Hematopoietic multipotent progenitor cell treated with erythropoietin and hydrocortisone succinate and interleukin-3 and kit ligand, for 15 days (in vitro differentiated cells): ENCODE measurements around the gene TUBB1.
"Not testable (repeated sequence)": the region's sequence is repeated elsewhere in the genome, so short reads cannot be mapped to it uniquely, and the experiment has no call there.

ENCODE experiments used
- DNase-seq: peaks from one replicate; pipeline ENCODE4 v3.0.0-alpha.2; 2015; ENCODE audit warnings: low spot score

The TUBB1 gene

GRCh38 chr20:59019217-59019616 lies at the start of gene TUBB1:
Gene TUBB1, plus strand, starts transcription at chr20:59019429. Its CDS starts 94 bp downstream, at chr20:59019523.
- DNase-seq, result peak; percentile 74

- DNase-seq, result no peak
Observed at GRCh38 chr20:58969439-58969838, 49.8 kb upstream of the TUBB1 start.

DNA sequence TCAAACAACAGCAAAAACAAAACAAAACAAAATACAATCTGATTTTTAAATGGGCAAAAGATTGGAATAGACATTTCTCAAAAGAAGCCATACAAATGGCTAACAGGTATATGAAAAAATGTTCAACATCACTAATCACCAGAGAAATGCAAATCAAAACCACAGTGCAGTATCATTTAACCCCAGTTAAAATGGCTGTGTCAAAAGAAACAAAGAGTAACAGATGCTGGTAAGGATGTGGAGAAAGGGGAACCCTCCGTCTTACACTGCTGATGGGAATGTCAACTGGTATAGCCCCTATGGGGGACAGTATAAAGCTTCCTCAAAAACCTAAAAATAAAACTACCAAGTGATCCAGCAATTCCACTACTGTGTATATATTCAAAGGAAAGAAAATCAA lies 49.1 kb upstream of the TUBB1 start:
- no peak for DNase-seq

- DNase-seq, result no peak
Observed at GRCh38 chr20:58971429-58971828, 47.8 kb upstream of the TUBB1 start.

GRCh38 chr20:58973179-58973578 lies 46.0 kb upstream of the TUBB1 start:
- DNase-seq, result no peak

DNA sequence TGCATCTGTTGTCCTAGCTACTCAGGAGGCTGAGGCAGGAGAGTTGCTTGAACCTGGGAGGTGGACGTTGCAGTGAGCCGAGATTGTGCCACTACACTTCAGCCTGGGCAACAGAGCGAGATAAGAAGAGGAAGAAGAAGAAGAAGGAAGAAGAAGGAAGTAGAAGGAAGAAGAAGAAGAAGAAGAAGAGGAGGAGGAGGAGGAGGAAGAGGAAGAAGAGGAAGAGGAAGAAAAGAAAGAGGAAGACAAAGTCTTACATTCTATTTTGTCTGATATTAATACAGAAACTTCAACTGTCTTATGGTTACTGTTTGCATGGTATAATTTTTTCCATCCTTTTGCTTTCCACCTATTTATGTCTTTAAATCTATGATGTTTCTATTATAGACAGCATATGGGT lies 45.4 kb upstream of the TUBB1 start:
- DNase-seq, result no peak

DNA sequence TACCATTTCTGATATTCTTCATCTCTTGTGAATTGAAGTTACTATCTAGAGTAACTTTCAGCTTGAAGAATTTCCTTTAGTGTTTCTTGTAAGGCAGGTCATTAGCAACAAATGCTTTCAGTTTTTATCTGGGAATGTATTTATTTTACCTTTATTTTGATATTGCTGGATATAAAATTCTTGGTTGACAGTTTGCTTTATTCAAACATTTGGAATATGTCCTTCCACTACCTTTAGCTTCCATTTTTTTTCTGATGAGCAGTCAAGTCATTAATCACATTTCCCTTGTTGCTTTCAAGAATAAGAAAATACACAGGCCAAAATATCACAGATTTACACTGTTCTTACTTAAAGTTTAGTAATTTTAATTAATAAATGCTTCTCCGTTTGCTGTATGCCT lies 43.9 kb upstream of the TUBB1 start:
- DNase-seq, result no peak

GRCh38 chr20:58976061-58976730 lies 43.0 kb upstream of the TUBB1 start:
- DNase-seq, result no peak

DNA sequence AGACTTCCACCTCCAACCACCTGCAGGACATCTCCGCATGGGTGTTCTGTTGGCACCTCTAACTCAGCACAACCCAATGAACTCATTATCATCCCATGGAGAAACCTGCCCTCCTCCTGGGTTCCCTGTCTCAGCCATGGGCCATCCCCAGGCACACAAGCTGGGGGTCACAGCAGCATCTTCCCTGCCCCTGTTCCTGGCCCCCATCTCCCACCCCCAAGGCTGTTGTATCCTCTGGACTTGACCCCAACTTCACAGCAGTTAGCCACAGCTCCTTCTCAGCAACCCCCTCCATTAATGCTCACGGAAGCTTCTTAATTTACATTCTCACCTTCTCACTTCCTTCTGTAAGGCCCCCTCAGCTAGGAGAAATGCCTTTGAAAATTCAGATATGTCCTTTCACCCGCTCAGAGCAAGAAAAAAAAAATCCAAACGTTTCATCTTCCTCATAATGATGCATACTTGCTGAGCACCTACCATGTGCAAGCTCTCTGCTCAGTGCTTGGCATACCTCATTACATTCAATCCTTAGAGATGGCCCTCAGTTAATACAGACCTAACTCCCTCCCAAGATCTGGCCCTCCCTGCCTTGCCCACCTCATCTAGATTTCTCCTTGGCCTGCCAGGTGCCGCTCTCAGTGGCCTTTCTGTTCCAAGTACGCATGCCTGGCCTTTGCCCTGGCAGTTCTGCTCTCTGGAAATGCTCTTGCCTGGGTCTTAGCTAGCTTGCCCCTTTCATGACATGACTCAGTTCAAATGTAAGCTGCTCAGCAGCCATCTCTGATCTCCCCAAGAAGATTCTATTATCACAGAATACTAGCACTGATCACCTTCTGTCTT lies 40.7 kb upstream of the TUBB1 start:
- DNase-seq, result no peak

DNA sequence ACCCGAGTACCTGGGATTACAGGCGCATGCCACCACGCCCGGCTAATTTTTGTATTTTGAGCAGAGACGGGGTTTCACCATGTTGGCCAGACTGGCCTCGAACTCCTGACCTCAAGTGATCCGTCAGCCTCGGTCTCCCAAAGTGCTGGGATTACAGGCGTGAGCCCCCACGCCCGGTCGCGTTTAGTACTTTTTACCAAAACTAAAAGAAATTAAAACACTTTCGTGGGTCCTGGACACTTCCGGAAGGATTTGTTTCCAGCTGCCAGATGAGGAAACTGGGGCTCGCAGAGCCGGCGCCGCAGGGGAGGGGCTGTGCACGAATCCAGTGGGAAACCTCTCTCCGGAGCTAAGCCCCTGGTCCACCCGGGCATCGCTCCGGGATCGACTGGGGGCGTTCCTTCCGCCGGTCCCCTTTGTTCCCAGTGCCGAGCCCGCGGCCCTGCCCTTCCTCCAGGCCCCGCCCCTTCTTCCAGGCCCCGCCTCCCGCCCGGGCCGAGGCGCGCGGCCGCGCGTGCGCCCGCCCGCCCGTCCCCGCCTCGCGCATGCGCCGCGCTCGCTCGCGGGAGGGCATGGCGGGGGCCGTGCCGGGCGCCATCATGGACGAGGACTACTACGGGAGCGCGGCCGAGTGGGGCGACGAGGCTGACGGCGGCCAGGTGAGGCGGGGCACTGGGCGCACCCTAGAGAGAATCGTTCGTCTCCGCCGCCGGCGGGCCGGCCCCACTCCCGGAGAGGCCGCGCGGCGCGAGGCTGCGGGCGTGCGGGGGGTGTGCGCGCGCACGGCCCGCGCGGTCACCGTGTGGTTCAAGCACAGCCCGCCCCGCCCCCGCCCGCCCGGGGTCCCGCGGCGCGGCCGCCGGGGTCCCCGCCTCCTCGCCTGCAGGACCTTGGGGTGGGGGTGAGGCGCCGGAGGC lies 38.3 kb upstream of the TUBB1 start, which contains the start of gene NELFCD:
Gene NELFCD, plus strand, starts transcription at position 546 of the 917 bp plus-strand sequence. Its CDS starts 54 bp downstream, at position 600.
- peak; percentile 91 for DNase-seq

GRCh38 chr20:58981628-58982364 lies 37.4 kb upstream of the TUBB1 start:
- DNase-seq, result peak; percentile 31

DNA sequence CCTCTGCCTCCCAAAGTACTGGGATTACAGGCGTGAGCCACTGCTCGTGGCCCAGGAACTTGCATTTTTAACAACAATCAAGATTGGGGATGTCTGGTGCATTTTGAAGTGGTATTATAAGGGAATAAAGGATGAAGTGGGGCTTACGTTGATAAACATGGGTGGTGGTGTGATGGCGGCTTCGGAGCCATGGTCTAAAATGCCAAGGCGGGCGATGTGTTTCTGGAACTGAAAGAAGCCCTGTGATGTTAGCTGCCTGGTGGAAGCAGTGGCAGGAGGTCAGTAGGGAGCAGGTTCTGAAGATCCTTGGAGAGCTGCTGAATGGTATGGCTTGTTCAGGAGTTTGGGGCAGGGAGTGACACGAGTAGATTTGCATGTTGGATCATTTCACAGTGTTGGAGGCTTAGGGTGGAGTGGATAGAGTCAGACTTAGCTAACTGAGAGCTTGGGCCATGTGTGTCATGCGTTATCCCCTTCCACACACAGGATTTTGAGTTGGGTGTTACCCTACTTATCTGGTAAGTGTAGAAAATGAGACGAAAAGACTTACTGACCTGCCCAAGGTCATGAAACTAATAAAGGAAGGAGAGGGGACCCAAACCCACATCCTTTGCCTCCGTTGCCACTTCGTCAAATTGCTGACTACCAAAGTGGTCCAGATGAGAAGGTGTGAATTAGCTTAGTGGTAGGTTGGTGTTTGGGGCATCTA lies 36.7 kb upstream of the TUBB1 start:
- DNase-seq, result peak; percentile 77

DNA sequence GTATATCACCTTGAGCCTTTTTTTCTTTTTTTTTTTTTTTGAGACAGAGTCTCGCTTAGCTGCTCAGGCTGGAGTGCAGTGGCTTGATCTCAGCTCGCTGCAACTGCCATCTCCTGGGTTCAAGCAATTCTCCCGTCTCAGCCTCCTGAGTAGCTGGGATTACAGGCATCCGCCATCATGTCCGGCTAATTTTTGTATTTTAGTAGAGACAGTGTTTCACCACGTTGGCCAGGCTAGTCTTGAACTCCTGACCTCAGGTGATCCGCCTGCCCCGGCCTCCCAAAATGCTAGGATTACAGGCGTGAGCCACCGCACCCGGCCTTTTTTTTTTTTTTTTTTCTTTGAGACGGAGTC lies 36.1 kb upstream of the TUBB1 start:
- DNase-seq, result not testable (repeated sequence)

DNA sequence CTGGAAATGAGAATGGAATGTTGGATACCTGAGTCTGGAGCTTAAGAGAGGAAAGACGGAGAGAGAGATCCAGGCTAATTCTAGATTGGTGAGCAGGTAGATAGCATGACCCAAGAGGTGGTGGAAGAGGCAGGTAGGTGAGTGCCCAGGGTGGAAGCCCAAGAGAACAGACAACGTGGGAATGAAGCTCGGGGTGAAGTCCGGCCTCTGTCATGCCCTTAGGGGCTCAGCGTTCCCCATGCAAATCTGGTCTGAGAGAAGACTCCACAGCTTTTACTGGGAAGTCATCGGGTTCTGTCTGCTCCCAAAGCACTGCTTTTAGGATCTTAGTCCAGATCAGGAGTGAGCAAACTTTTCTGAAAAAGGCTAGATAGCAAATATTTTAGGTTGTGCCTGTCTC lies 34.5 kb upstream of the TUBB1 start:
- no peak for DNase-seq

- no peak for DNase-seq
Observed at GRCh38 chr20:58985656-58986055, 33.6 kb upstream of the TUBB1 start.

DNA sequence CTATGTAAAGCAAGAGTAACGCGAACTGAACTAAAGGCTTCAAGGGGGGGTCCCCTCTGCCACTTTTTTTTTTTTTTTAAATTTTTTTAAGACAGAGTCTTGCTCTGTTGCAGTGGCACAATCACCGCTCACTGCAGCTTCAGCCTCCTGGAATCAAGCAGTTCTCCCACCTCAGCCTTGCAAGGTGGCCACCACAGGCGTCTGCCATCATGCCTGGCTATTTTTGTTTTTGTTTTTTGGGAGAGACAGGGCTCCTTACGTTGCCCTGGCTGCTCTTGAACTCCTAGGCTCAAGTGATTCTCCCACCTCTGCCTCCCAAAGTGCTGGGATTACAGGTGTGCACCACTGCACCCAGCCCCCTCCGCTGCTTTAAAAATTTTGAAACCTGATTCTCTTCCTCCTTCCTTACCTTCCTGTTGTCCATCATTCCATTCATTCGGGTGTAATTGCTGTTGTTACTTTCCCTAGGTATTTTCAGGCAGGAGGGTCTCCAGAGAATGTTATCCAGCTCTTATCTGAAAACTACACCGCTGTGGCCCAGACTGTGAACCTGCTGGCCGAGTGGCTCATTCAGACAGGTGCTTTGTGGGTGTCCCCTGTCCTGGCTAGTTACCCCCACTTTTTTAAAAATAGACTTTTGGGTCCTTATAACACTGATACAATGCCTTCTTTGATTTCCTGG lies 32.8 kb upstream of the TUBB1 start:
- DNase-seq, result no peak

DNA sequence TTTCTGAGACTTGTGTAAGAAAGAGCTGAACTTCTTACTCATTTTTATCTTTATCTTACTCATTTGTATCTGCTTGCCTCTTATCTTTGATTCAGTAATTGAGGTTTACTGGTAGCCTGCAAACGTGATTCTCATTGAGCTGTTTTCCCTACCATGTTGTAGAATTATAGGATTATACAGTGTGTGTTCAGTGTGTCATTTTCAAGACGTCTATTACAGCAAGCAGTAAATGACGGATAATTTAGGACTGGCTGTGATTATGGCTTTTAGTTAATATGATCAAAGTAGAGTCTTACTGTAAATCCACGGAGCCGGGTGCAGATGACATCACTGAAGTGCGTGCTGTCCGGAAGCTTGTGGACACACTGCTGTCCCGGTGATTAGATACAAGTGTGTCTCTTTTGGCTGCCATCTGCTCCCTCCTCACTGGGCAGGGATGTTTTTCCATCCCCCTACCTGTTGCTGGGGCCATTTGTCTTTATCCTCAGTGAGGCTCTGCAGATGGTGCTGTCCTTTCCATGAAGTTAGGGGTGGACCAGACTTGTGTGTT lies 32.2 kb upstream of the TUBB1 start:
- DNase-seq, result no peak

DNA sequence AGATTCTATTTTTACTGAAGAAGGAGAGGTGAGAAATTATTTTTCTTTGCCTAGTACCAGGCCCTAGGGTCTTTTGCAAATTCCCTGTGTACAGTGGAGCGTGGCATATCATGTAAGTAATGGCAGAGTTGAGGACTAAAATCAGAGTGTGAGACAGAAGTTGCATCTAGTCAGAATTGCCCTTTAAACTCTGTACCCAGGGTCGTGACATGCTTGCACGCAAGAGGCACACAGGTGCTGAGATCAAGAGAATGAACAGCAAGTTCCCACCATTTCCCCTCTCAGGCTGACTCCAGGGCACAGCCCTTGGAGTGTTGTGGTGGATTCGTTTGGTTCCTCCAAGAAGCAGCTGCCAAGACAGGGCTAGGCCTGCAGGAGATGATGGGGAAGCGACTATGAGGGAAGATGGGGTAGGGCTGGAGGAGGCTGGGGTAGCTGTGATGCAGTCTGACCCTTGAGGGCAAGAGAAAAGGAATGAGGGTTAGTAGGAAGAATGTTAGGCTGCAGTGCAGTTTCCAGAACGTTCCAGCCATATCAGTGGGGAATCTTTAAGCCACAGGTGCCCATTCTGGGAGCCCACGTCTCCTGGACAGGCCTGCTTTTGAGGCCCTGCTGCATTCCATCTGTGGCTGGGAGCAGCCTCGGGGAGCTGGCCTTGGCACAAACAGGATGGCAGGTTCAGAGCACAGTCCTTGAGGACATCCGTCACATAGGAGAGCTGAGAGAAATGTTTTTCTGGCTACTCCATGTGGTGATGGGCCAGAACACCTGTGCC lies 31.3 kb upstream of the TUBB1 start:
- no peak for DNase-seq

GRCh38 chr20:58988565-58988882 lies 30.7 kb upstream of the TUBB1 start:
- no peak for DNase-seq

DNA sequence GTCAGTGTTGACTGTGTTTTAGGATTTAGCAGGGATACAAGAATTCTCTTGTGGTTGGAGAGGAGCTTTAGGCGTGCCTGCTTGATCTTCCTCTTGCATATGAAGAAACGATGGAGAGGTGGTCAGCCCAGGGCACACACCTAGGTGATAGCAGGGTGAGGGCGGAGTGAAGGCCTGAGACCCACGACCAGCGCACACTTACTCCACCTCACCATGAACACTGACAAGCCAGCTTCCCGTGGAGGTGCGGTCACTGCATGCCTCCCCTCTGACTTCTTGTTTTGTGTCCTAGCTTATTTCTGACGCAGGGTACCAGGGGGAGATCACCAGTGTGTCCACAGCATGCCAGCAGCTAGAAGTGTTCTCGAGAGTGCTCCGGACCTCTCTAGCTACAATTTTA lies 30.0 kb upstream of the TUBB1 start:
- no peak for DNase-seq
